GM21576 (cell line): ENCODE results near the gene TBC1D10A.
"Not testable (repeated sequence)": the region's sequence is repeated elsewhere in the genome, so short reads cannot be mapped to it uniquely, and the experiment has no call there.

Source experiments
- ATAC-seq: cut with Tn5 transposase; IDR thresholded peaks from one replicate; pipeline ENCODE4 v1.9.1; 2021; ENCODE audit warnings: mild to moderate bottlenecking, moderate library complexity; ENCODE audit not compliant: unreplicated experiment

TBC1D10A gene

DNA sequence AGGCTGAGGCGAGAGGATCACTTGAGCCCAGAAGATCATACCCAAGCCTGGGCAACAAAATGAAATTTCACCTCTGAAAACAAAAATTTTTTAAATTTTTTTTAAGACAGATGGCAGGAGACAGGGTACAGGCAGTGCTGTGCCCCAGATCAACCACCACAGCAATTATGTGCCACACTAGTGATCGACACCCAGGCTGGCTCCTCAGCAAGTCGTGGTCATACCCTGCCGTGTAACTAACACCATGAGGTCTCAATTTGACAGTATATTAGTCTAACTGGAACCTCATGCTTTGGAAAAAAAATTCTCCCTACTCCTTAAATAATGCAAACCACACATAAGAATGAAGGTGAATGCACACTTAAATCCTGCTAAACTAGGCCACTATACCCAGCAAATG lies 21.7 kb upstream of the TBC1D10A start:
- no peak for ATAC-seq

- no peak for ATAC-seq
Measured at GRCh38 chr22:30347255-30347892, 20.6 kb upstream of the TBC1D10A start.

GRCh38 chr22:30344447-30345200 lies 17.9 kb upstream of the TBC1D10A start:
- no peak for ATAC-seq

DNA sequence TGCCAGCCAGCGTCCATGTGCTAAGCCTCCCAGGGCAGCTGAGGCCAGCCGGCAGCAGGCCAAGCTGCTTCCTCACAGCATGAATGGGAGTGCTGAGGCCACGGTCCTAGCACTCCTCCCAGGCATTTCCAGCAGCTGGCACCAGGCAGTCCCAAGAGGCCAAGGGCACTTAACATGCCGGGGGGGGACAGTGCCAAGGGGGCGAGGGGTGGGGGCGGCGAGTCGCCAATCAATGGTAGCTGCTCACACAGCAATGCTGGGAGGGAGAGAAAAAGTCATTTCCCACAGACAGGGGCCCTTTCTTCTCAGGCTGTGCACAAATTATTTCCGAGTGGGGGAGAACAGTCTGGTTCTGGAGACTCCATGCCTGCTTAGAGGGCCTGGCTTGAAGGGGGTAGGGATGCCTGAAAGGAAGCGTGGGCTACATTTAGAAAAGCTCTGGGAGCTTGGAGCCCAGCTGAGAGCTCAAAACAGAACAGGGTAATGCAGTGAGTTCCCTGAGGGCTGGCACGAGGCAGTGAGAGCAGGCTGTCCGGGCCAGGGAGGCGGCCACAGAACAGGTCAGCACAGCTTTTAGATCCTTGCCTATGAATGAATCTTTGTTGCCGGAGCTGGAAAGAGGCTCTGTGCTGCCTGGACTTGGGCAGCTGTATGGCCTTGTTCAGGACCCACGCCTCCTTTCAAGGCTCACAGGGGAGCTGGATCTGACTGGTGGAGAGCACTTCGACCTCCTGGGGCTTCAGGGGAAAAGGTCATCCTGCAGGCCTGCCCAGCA lies 14.4 kb upstream of the TBC1D10A start:
- ATAC-seq: no peak

DNA sequence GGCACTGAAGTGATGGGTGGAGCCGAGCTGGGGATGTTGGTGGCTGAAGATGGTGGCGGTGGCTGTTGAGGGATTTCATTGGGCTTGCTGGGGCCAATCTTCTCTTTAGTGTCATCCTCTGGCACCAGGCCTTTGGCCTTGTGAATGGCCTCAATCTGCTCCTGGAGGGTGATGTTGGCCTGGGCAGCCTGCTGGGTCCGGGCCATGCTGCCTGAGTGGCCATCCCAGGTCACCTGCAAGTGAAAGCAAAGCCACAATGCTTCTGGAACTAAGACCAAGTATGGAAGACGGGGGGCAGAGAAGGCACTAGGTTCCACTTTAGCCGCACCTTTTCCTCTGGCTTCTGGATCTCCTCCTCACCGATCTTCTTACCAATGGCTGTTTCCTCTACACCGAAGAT lies 12.1 kb upstream of the TBC1D10A start:
- no peak for ATAC-seq

GRCh38 chr22:30338341-30338740 lies 11.6 kb upstream of the TBC1D10A start:
- not testable (repeated sequence) for ATAC-seq

DNA sequence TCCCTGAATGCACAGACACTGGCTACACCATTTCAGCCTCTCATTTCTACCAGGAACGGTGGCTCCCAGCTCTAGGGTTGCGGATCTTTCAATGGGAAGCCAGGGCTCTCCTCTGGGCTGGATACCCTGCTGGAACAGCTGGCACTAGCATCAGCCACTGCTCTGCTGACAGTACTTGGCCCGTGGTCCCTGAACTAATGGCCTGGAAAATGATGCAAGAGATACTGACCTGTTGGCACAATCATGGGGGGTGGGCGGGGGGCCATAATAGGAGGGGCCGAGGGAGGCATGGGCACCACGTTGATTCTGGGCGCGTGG lies 10.7 kb upstream of the TBC1D10A start:
- ATAC-seq: no peak

GRCh38 chr22:30336752-30337460 lies 10.2 kb upstream of the TBC1D10A start:
- no peak for ATAC-seq

DNA sequence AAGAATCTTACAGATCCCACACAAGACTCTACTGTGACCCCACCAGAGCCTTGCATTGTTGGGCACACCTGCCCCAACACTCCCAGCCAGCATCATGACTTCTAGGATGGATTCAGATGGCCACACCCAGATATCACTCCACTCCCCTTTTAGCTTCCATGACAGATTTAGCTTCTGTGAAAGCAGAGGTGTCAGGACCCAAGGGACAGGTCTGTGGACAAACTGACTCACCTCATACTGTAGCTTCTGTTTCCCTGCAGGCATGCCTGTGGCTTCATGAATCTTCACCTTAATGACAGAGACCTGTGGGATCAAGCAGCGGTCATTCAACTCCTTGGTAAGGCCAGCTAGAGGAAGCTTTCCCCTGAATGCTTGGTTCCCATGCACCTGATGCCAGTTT lies 8.5 kb upstream of the TBC1D10A start:
- no peak for ATAC-seq

GRCh38 chr22:30334646-30335045 lies 7.9 kb upstream of the TBC1D10A start:
- no peak for ATAC-seq

DNA sequence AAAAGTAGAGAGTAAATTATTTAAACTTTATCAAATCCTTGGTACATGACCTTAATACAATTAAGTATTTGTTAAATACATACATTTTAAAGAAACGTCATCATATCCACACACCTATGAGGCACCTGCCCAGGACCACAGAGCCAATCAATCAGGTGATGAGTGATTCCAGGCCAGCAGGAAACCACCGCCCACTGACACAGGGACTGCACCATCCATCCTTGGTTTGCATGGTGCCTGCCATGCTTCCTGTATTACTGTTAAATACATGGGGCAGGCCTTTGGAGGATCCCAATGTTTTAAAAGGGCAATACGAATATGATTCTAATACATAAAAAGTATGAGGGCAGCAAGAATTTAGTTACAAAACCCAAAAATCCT lies 7.0 kb upstream of the TBC1D10A start:
- no peak for ATAC-seq

- ATAC-seq: no peak
Measured at GRCh38 chr22:30332994-30333706, 6.4 kb upstream of the TBC1D10A start.

DNA sequence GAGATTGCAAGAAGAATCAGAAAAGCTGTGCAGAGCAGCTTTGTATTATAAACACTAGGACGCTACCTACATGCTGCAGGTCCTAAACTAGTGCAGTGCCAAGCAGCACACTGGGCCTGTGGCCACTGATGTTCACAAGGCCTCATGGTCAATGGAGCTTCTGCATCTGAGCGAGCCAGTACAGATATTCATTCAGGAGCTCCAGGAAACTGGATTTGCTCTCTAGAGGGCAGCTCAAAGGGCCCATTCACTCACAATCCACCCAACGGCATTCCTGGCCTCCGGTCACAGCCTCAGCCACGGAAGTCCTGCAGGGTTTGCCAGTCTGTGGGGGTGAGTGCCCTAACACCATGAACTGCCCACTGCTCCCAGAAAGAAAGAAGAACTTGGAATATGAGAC lies 5.8 kb upstream of the TBC1D10A start:
- no peak for ATAC-seq

GRCh38 chr22:30328466-30329049 lies 1.8 kb upstream of the TBC1D10A start:
- no peak for ATAC-seq

DNA sequence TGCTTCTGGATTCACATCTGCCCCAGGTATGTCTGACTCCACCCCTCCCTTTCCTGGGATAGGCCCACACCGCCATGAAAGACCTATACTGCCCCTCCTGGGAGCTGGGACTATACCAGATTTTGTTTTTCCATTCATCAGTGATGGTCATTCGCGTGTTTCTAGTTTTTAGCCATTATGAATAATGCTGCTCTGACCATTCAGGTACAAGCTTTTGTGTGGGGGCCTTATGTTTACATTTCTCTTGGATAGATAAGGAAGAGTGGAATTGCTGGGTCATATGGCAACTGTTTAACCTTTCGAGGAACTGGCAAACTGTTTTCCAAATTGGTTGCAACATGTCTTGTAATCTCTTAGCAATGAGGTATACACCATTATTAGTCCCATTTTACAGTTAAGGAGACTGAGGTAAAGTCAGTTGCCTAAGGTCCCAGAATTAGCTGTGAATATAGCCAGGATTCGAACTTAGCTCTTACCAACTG lies 1.2 kb upstream of the TBC1D10A start:
- ATAC-seq: no peak

GRCh38 chr22:30326255-30326705 lies 461 bp downstream of the TBC1D10A start:
- ATAC-seq: peak; percentile 19

DNA sequence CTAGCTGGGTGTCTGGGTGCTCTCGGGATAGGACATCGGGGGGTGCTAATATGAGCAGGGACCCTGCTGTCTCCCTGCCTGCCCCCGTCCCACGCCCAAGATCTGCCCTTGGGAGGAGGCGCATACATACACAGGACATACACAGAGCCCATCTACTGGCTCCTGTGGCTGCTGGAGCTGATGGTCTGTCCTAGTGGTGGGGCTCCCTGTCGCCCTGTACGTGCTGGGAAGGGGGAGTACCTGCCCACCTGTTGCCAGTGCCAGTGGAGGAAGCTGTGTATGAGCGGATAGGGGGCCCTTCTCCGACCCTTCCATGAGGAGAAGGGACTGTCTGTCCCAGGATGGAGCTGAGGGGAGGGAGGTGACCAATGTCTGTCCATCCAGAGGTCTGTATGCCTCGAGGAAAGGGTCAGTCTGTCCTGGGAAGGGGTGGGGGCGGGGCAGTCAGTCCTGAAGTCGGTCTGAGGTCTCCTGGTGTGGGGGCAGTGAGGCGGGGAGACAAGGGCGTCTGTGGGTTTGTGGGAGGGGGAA lies 952 bp downstream of the TBC1D10A start:
- ATAC-seq: no peak

DNA sequence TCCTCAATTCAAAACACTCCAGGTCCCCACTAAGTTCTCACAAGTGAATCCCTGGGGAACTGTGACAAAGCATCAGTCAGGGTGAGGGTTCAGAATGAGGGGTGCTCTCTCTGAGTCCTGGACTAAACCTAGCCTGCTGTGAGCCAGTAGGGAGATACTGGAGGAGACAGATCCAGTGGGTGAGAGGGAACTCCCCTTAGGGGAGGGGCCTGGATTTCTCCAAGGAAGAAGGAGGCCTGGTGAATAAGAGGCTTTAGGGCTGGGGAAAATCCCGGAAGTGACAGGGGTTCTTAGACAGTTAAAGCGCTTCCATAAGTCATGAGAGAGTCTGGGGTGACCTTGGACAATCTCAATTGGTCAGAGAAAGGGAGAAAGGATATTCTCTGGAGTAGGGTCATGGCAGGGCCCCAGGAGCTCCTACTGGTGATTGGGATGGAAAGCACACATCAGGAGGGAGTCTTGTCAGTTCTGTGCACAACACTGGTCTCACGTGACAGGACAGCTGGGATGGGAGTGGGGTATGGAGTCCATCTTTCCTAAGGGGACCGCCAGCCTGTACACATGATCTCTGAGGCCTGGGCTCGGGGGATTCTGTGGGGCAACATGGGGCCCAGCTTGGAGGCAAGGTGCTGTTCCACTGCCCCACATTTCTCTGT lies 1.5 kb downstream of the TBC1D10A start:
- ATAC-seq: no peak

DNA sequence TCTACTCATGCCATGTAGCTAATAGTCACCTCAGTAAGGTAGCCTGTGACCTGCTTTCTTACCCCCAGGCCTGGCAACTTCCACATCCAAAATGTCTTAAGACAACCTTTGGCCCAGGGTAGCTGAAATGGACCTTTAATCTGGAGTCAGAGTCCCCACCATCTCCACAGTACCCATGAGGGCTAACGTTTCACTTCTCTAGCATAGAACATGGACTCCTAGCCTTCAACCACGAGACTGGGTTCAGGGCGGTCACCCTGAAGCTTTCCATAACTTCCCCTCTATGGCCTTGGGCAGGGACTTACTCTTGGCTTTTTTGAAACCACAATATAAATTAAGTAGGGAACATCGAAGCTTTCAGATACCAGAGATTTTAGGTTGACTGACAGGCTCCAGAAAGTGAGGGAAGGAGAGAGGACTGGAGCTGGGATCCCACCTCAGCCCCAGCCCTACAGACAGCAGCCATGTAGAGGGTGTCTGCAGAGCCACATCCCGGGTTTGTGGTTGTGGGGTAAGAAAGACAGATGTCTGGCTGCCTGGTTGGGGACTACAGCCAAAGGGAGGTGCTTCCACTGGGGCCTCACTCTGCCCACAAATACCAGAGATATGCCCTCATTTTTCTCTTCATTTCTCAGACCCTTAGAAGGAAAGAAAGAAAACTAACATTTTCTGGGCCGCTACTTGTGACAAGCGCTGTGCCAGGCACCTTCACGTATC lies 2.6 kb downstream of the TBC1D10A start:
- no peak for ATAC-seq
